Mesenchymal stem cell (in vitro differentiated cells and primary cell): Measurements from ENCODE around the gene NGEF.
A peak's percentile ranks its signal among the peaks of the same experiment; 100 is the strongest.

Source experiments
- DNase-seq: peaks from one replicate; pipeline ENCODE4 v3.0.0-alpha.2; 2013
- H2AFZ ChIP-seq: one replicate; pipeline ENCODE4 v1.6.1; 2013; ENCODE audit warnings: low read depth, mild to moderate bottlenecking, control low read depth, inconsistent platforms, low read length, moderate library complexity
- H2AK5ac ChIP-seq: 2 replicates; pipeline ENCODE4 v1.6.1; 2013; ENCODE audit warnings: low read length, moderate library complexity, mild to moderate bottlenecking, inconsistent platforms; ENCODE audit not compliant: severe bottlenecking
- H2BK120ac ChIP-seq: one replicate; pipeline ENCODE4 v1.6.1; 2013; ENCODE audit warnings: low read depth, mild to moderate bottlenecking, inconsistent platforms, low read length, moderate library complexity
- H2BK12ac ChIP-seq, 2 experiments: one replicate each; pipeline ENCODE4 v1.6.1; 2013; ENCODE audit warnings: inconsistent platforms in 2 of 2, low read length in 2 of 2, mild to moderate bottlenecking in 2 of 2, moderate library complexity in 2 of 2, control low read depth in 1 of 2
- H2BK15ac ChIP-seq: one replicate; pipeline ENCODE4 v1.6.1; 2013; ENCODE audit warnings: mild to moderate bottlenecking, low read depth, inconsistent platforms; ENCODE audit not compliant: poor library complexity, severe bottlenecking
- H2BK5ac ChIP-seq: 2 replicates; pipeline ENCODE4 v1.6.1; 2013; ENCODE audit warnings: low read depth, mild to moderate bottlenecking, low read length, control low read depth, inconsistent platforms; ENCODE audit not compliant: poor library complexity, severe bottlenecking
- H3K14ac ChIP-seq, 2 experiments: one replicate each; pipeline ENCODE4 v1.6.1; 2013; ENCODE audit warnings: inconsistent platforms in 2 of 2, low read length in 2 of 2, control low read depth in 1 of 2, mild to moderate bottlenecking in 1 of 2, moderate library complexity in 1 of 2
- H3K18ac ChIP-seq, 2 experiments: one replicate each; pipeline ENCODE4 v1.6.1; 2013; ENCODE audit warnings: inconsistent platforms in 2 of 2, low read length in 2 of 2, control low read depth in 1 of 2, low read depth in 1 of 2, mild to moderate bottlenecking in 1 of 2
- H3K23ac ChIP-seq, 2 experiments: one replicate each; pipeline ENCODE4 v1.6.1; 2013; ENCODE audit warnings: inconsistent platforms in 2 of 2, low read length in 2 of 2, mild to moderate bottlenecking in 2 of 2, moderate library complexity in 2 of 2, control low read depth in 1 of 2
- H3K27ac ChIP-seq: 2 replicates; pipeline ENCODE4 v1.5.1; 2013; ENCODE audit warnings: mild to moderate bottlenecking, moderate library complexity, low read length, control low read depth, inconsistent platforms; ENCODE audit not compliant: poor library complexity, severe bottlenecking
- H3K27me3 ChIP-seq, 2 experiments: 2 replicates each; pipeline versions ENCODE4 v1.6.1 to v1.7.0; 2013; ENCODE audit warnings: low read length in 2 of 2, mild to moderate bottlenecking in 2 of 2, moderate library complexity in 2 of 2, control low read depth in 1 of 2, inconsistent platforms in 1 of 2; ENCODE audit not compliant: control insufficient read depth in 1 of 2, insufficient read depth in 1 of 2
- H3K36me3 ChIP-seq, 2 experiments: 2 replicates each; pipeline versions ENCODE4 v1.6.1 to v1.7.0; 2013; ENCODE audit warnings: low read length in 2 of 2, control low read depth in 1 of 2, inconsistent platforms in 1 of 2, low read depth in 1 of 2, mild to moderate bottlenecking in 1 of 2; ENCODE audit not compliant: insufficient read depth in 2 of 2, control insufficient read depth in 1 of 2
- H3K4ac ChIP-seq, 2 experiments: one replicate each; pipeline ENCODE4 v1.6.1; 2013; ENCODE audit warnings: inconsistent platforms in 2 of 2, low read length in 2 of 2, mild to moderate bottlenecking in 2 of 2, moderate library complexity in 2 of 2, control low read depth in 1 of 2, low read depth in 1 of 2
- H3K4me1 ChIP-seq: 2 replicates; pipeline ENCODE4 v1.6.1; 2013; ENCODE audit warnings: low read depth, low read length, control low read depth; ENCODE audit not compliant: control insufficient read depth, insufficient read depth
- H3K4me2 ChIP-seq: 2 replicates; pipeline ENCODE4 v1.6.1; 2013; ENCODE audit warnings: low read length, mild to moderate bottlenecking, inconsistent platforms; ENCODE audit not compliant: poor library complexity, severe bottlenecking
- H3K4me3 ChIP-seq, 2 experiments: 2 replicates each; pipeline versions ENCODE4 v1.5.1 to v1.7.0; 2013; ENCODE audit warnings: low read length in 2 of 2, mild to moderate bottlenecking in 2 of 2, control low read depth in 1 of 2, low read depth in 1 of 2; ENCODE audit not compliant: insufficient read depth in 1 of 2
- H3K79me1 ChIP-seq: replicated peaks from 2 replicates; pipeline ENCODE4 v1.6.1; 2013; ENCODE audit warnings: mild to moderate bottlenecking, control low read depth, low read length, inconsistent platforms; ENCODE audit not compliant: poor library complexity, severe bottlenecking
- H3K9ac ChIP-seq: 2 replicates; pipeline ENCODE4 v1.7.0; 2013; ENCODE audit warnings: mild to moderate bottlenecking, low read length, moderate library complexity
- H3K9me3 ChIP-seq: 2 replicates; pipeline ENCODE4 v1.7.0; 2013; ENCODE audit warnings: mild to moderate bottlenecking, low read length; ENCODE audit not compliant: control insufficient read depth
- H4K8ac ChIP-seq: one replicate; pipeline ENCODE4 v1.6.1; 2013; ENCODE audit warnings: inconsistent platforms, mild to moderate bottlenecking, low read length, moderate library complexity
- H4K91ac ChIP-seq: one replicate; pipeline ENCODE4 v1.6.1; 2013; ENCODE audit warnings: mild to moderate bottlenecking, low read length, inconsistent platforms
- WGBS: methylation state at CpG from one replicate; pipeline ENCODE4 v1.1.7; 2013; ENCODE audit warnings: mixed read lengths; 5-methylcytosine and 5-hydroxymethylcytosine counted together

Gene NGEF

DNA sequence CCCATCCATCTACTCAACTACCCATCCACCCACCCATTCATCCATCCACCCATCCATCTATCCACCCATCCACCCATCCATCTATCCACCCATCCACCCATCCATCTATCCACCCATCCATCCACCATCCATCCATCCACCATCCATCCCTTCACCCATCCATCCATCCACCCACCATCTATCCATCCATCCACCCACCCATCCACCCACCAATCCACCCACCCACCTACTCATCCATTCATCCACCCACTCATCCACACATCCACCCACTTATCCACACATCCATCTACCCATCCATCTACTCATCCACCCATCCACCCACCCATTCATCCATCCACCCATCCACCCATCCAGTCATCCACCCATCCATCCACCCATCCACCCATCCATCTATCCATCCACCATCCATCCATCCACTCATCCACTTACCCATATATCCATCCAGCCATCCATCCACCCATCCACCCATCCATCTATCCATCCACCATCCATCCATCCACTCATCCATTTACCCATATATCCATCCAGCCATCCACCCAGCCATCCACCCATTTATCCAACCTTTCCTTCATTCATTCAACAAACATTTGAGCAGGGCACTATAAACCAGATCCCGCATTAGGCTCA, 2.1 kb upstream of the NGEF start:
- no peak overlapping the region for H3K4me2 ChIP-seq
- no peak overlapping the region for H3K4ac ChIP-seq
- no peak for DNase-seq
- H3K27ac ChIP-seq: no peak overlapping the region
- no peaks in the 10 kb centered on the region for H3K79me1 ChIP-seq
- no peaks in the 10 kb centered on the region for H3K27me3 ChIP-seq
- WGBS: 85% methylated on average over 1 of the region's 1 CpG
- no peaks in the 10 kb centered on the region for H3K4me1 ChIP-seq
- no peak overlapping the region for H3K14ac ChIP-seq
- H3K9ac ChIP-seq: no peak overlapping the region
- H2AK5ac ChIP-seq: no peak overlapping the region
- H4K8ac ChIP-seq: no peak overlapping the region
- no peak overlapping the region for H2BK5ac ChIP-seq
- H2AFZ ChIP-seq: no peak overlapping the region
- H2BK15ac ChIP-seq: no peak overlapping the region
- H3K4me3 ChIP-seq: no peak overlapping the region
- no peak overlapping the region for H2BK12ac ChIP-seq
- no peak overlapping the region for H3K18ac ChIP-seq
- H3K36me3 ChIP-seq: no peaks in the 10 kb centered on the region
- H3K23ac ChIP-seq: no peak overlapping the region
- H3K9me3 ChIP-seq: peaks cover 4% of the 10 kb centered on the region
- H2BK120ac ChIP-seq: no peak overlapping the region
- no peak overlapping the region for H4K91ac ChIP-seq

GRCh38 chr2:233013650-233014049, 594 bp upstream of the NGEF start:
- 100% methylated on average over 1 of the region's 1 CpG for WGBS
- no peak overlapping the region for H3K4ac ChIP-seq
- H2AK5ac ChIP-seq: no peak overlapping the region
- H3K23ac ChIP-seq: no peak overlapping the region
- no peaks in the 10 kb centered on the region for H3K4me1 ChIP-seq
- DNase-seq: no peak
- H3K14ac ChIP-seq: no peak overlapping the region
- H3K4me3 ChIP-seq: no peak overlapping the region
- no peak overlapping the region for H2BK15ac ChIP-seq
- H3K79me1 ChIP-seq: no peaks in the 10 kb centered on the region
- H3K9ac ChIP-seq: no peak overlapping the region
- H4K91ac ChIP-seq: no peak overlapping the region
- H3K4me2 ChIP-seq: no peak overlapping the region
- H3K27ac ChIP-seq: no peak overlapping the region
- no peak overlapping the region for H4K8ac ChIP-seq
- H2BK120ac ChIP-seq: no peak overlapping the region
- no peak overlapping the region for H3K18ac ChIP-seq
- no peak overlapping the region for H2BK5ac ChIP-seq
- peaks cover 4% of the 10 kb centered on the region for H3K9me3 ChIP-seq
- H2AFZ ChIP-seq: no peak overlapping the region
- no peaks in the 10 kb centered on the region for H3K27me3 ChIP-seq
- H3K36me3 ChIP-seq: no peaks in the 10 kb centered on the region
- H2BK12ac ChIP-seq: no peak overlapping the region

DNA sequence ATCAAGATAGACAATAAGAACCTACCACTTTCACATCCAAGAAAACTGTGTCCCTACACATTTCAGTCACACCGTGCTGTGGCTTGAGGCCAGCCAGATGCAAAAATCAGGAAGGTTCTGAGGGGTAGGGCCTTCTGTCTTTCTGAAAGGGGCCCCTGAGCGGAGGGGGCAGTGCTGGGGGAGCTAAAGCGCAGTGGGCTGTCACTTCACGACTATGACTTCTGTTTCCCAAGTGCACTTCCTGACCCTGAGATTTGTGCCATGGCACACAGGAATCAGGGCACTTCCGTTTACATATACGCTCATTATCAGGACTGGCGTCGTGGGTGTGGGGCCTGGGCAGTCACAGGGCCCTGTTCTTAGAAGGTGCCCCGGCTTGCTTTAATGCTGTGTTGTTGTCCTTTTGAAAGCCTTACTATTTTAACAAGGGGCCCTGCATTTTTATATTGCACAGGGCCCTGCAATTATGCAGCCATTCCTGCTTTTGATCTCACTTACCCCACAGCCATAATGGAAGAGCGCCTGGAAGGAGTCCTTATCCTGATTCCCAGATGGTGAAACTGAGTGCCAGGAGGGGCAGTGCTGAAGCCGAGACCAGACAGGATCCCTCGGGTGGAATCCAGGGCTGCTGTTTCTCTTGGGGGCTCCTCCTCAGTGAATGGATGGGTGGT, 620 bp downstream of the NGEF start:
- no peak overlapping the region for H3K4me2 ChIP-seq
- H2AK5ac ChIP-seq: no peak overlapping the region
- H2BK12ac ChIP-seq: no peak overlapping the region
- H3K23ac ChIP-seq: no peak overlapping the region
- H3K9me3 ChIP-seq: no peaks in the 10 kb centered on the region
- no peak overlapping the region for H3K4me3 ChIP-seq
- no peaks in the 10 kb centered on the region for H3K4me1 ChIP-seq
- H3K4ac ChIP-seq: no peak overlapping the region
- WGBS: 73% methylated on average over 12 of the region's 12 CpGs
- H2BK120ac ChIP-seq: no peak overlapping the region
- no peak overlapping the region for H3K9ac ChIP-seq
- H4K8ac ChIP-seq: no peak overlapping the region
- H3K27me3 ChIP-seq: no peaks in the 10 kb centered on the region
- H2BK15ac ChIP-seq: no peak overlapping the region
- no peaks in the 10 kb centered on the region for H3K79me1 ChIP-seq
- DNase-seq: no peak
- no peaks in the 10 kb centered on the region for H3K36me3 ChIP-seq
- no peak overlapping the region for H3K18ac ChIP-seq
- H3K14ac ChIP-seq: no peak overlapping the region
- no peak overlapping the region for H2BK5ac ChIP-seq
- H4K91ac ChIP-seq: no peak overlapping the region
- H2AFZ ChIP-seq: no peak overlapping the region
- no peak overlapping the region for H3K27ac ChIP-seq

GRCh38 chr2:233011702-233012131, 1.3 kb downstream of the NGEF start:
- Histone ChIP-seq H3K9ac (no peak overlapping the region), H4K8ac (no peak overlapping the region), H3K27ac (no peak overlapping the region), H3K79me1 (no peaks in the 10 kb centered on the region), H3K18ac (no peak overlapping the region), H2BK15ac (no peak overlapping the region), H4K91ac (no peak overlapping the region), H3K9me3 (no peaks in the 10 kb centered on the region), H3K4me1 (no peaks in the 10 kb centered on the region), H2AFZ (no peak overlapping the region), H3K36me3 (no peaks in the 10 kb centered on the region), H2BK120ac (peak overlapping the region; percentile 8), H2BK12ac (no peak overlapping the region), H3K14ac (no peak overlapping the region), H3K27me3 (no peaks in the 10 kb centered on the region), H2BK5ac (no peak overlapping the region), H3K4me2 (no peak overlapping the region), H2AK5ac (no peak overlapping the region), H3K4ac (no peak overlapping the region), H3K4me3 (no peak overlapping the region), H3K23ac (no peak overlapping the region)
- WGBS: 81% methylated on average over 1 of the region's 1 CpG
- DNase-seq: no peak
